Right cardiac atrium (tissue), 5 donors: ENCODE data around the gene NKD2. TPM values are rescaled to one million over a fixed set of nuclear protein-coding genes. Genes with fewer than 3 reads are reported as not detected.

Experiments
- ATAC-seq, 2 donors: fragments of 200-7000 bp; cut with Tn5 transposase; one replicate each; pipeline versions ENCODE4 v1.8.0 to v1.9.1; 2020; ENCODE audit warnings: moderate library complexity in 2 of 2, mild to moderate bottlenecking in 1 of 2
- DNase-seq, 3 donors: peaks; one replicate each; pipeline ENCODE4 v3.0.0-alpha.2; 2020
- H3K27ac ChIP-seq: one replicate; pipeline ENCODE4 v1.5.1; 2013; ENCODE audit warnings: mild to moderate bottlenecking, low read length, control low read depth, moderate library complexity
- H3K27me3 ChIP-seq: one replicate; pipeline ENCODE4 v1.6.1; 2013; ENCODE audit not compliant: control insufficient read depth, insufficient read depth
- H3K4me1 ChIP-seq: one replicate; pipeline ENCODE4 v1.6.1; 2013; ENCODE audit warnings: low read length; ENCODE audit not compliant: control insufficient read depth, insufficient read depth
- H3K4me3 ChIP-seq: one replicate; pipeline ENCODE4 v1.5.1; 2013; ENCODE audit warnings: low read length, control low read depth
- H3K9me3 ChIP-seq: one replicate; pipeline ENCODE4 v1.6.1; 2013; ENCODE audit warnings: low read length; ENCODE audit not compliant: control insufficient read depth
- WGBS: extraction: QIAGEN DNeasy Blood & Tissue Kit; methylation state at CpG from one replicate; pipeline ENCODE4 v1.1.7; 2013; 5-methylcytosine and 5-hydroxymethylcytosine counted together
- intact Hi-C, 4 donors: fragments of 100-400 bp; cut with DNase I; formaldehyde crosslinking; loops; one replicate each; pipeline versions ENCODE4 v1.11.0 to v1.14.0; 2022 to 2023
- long read RNA-seq, 4 donors: library from polyadenylated mRNA; unstranded; transcript quantifications; one replicate each; pipeline ENCODE4 v2.0.0, GENCODE V29; 2020 to 2021
- polyA plus RNA-seq: library from polyadenylated mRNA; stranded (reverse); fragments of 200-250 nt; gene quantifications from one replicate; pipeline ENCODE4 v1.2.3, GENCODE V29; 2013
- total RNA-seq, 4 donors: library from RNA; stranded (reverse); fragmentation: NEBNext Ultra II Directional; extraction: Animal tissue kit (Norgen Biotek cat#: 25700); gene quantifications; one replicate each; pipeline ENCODE4 v1.2.1, GENCODE V29; 2021
- donor health status: healthy with polysubstance abuse.
- donor health status: DM: no; HTN: yes; CAD: no.
- donor health status: DM: no; HTN: no; CAD: no.
- donor health status: DM: no; HTN: yes; CAD: no; lungs with severe emphysema.
- donor health status: DM: yes; HTN: yes; CAD: no.

The NKD2 gene
- total RNA-seq (1 to 10 TPM; 1.9 to 8.6 (median 3.1) TPM), polyA plus RNA-seq (2.6 TPM)
- long read RNA-seq, donor 1, partial matches to known transcripts = 2 of 2 reads
- long read RNA-seq, donor 1, other reads (novel, unspliced or antisense) = 0 of 2 reads
- long read RNA-seq, donor 2, partial matches to known transcripts = 0 of 2 reads
- long read RNA-seq, donor 2, other reads (novel, unspliced or antisense) = 2 of 2 reads
- long read RNA-seq, donor 3, partial matches to known transcripts = 0 of 4 reads
- long read RNA-seq, donor 3, other reads (novel, unspliced or antisense) = 1 of 4 reads
- long read RNA-seq, donor 4, partial matches to known transcripts = 1 of 1 reads
- long read RNA-seq, donor 4, other reads (novel, unspliced or antisense) = 0 of 1 reads

GRCh38 chr5:1008451-1009358 is at the start of gene NKD2:
TSS of gene NKD2 (plus strand) at chr5:1008802. CDS start at chr5:1009058, 256 bp downstream.
- Histone ChIP-seq H3K9me3 (no peaks in the 10 kb centered on the region), H3K4me3 (peak within 1 kb of the TSS; percentile 78), H3K27me3 (no peaks in the 10 kb centered on the region), H3K4me1 (peaks cover 3% of the 10 kb centered on the region), H3K27ac (no peak within 1 kb of the TSS)
- ATAC-seq (peak; percentile 9 to 24), DNase-seq (peak; percentile 44 to 80 (median 80))
- intact Hi-C loops = loop anchor here in 3 of 4 donors (5.0 to 10.0 kb wide), 3 partner anchors 126 to 136 kb away; no protein-coding TSS in a partner anchor
- 3% methylated on average over 107 of the region's 108 CpGs for WGBS

- ATAC-seq (no peak), DNase-seq (peak in 2 of 3 donors; percentile 36 to 53)
- Histone ChIP-seq H3K4me3 (no peak overlapping the region), H3K4me1 (peaks cover 4% of the 10 kb centered on the region), H3K9me3 (no peaks in the 10 kb centered on the region), H3K27me3 (no peaks in the 10 kb centered on the region), H3K27ac (no peak overlapping the region)
- 89% methylated on average over 47 of the region's 47 CpGs for WGBS
- intact Hi-C loops = no loop called here
Observed at GRCh38 chr5:959581-960531, 48.7 kb upstream of the NKD2 start.

- ATAC-seq = no peak
- H3K27ac ChIP-seq = no peak overlapping the region
- H3K27me3 ChIP-seq = no peaks in the 10 kb centered on the region
- H3K4me3 ChIP-seq = no peak overlapping the region
- intact Hi-C loops = no loop called here
- peak in 2 of 3 donors; percentile 47 to 66 for DNase-seq
- WGBS = 67% methylated on average over 7 of the region's 7 CpGs
- no peaks in the 10 kb centered on the region for H3K9me3 ChIP-seq
- peaks cover 4% of the 10 kb centered on the region for H3K4me1 ChIP-seq
Observed at GRCh38 chr5:960551-960950, 48.1 kb upstream of the NKD2 start.

- H3K4me1 ChIP-seq = peaks cover 4% of the 10 kb centered on the region
- H3K4me3 ChIP-seq = no peak overlapping the region
- 65% methylated on average over 27 of the region's 27 CpGs for WGBS
- intact Hi-C loops = no loop called here
- no peaks in the 10 kb centered on the region for H3K27me3 ChIP-seq
- no peaks in the 10 kb centered on the region for H3K9me3 ChIP-seq
- peak in 2 of 3 donors; percentile 57 to 64 for DNase-seq
- no peak for ATAC-seq
- H3K27ac ChIP-seq = no peak overlapping the region
Observed at GRCh38 chr5:961002-961710, 47.4 kb upstream of the NKD2 start.

- Histone ChIP-seq H3K27me3 (no peaks in the 10 kb centered on the region), H3K9me3 (no peaks in the 10 kb centered on the region), H3K4me1 (peaks cover 4% of the 10 kb centered on the region), H3K4me3 (no peak overlapping the region), H3K27ac (no peak overlapping the region)
- peak in 2 of 3 donors; percentile 32 to 53 for DNase-seq
- ATAC-seq = no peak
- intact Hi-C loops = no loop called here
- 94% methylated on average over 24 of the region's 24 CpGs for WGBS
Observed at GRCh38 chr5:961711-962240, 46.8 kb upstream of the NKD2 start.

- Histone ChIP-seq H3K9me3 (no peaks in the 10 kb centered on the region), H3K27me3 (no peaks in the 10 kb centered on the region), H3K27ac (no peak overlapping the region), H3K4me1 (peaks cover 2% of the 10 kb centered on the region), H3K4me3 (no peak overlapping the region)
- intact Hi-C loops = no loop called here
- WGBS = 88% methylated on average over 15 of the region's 15 CpGs
- no peak for ATAC-seq
- peak in 1 of 3 donors; percentile 57 for DNase-seq
Observed at GRCh38 chr5:962386-962785, 46.2 kb upstream of the NKD2 start.

GRCh38 chr5:962801-963200 is 45.8 kb upstream of the NKD2 start:
- 94% methylated on average over 12 of the region's 12 CpGs for WGBS
- DNase-seq (peak in 1 of 3 donors; percentile 38), ATAC-seq (no peak)
- Histone ChIP-seq H3K9me3 (no peaks in the 10 kb centered on the region), H3K27ac (no peak overlapping the region), H3K4me1 (peaks cover 2% of the 10 kb centered on the region), H3K4me3 (no peak overlapping the region), H3K27me3 (no peaks in the 10 kb centered on the region)
- intact Hi-C loops = no loop called here

- ATAC-seq (no peak), DNase-seq (no peak)
- no peak overlapping the region for H3K4me3 ChIP-seq
- no peaks in the 10 kb centered on the region for H3K9me3 ChIP-seq
- WGBS = 64% methylated on average over 10 of the region's 10 CpGs
- H3K4me1 ChIP-seq = peaks cover 2% of the 10 kb centered on the region
- no peaks in the 10 kb centered on the region for H3K27me3 ChIP-seq
- H3K27ac ChIP-seq = no peak overlapping the region
- intact Hi-C loops = no loop called here
Observed at GRCh38 chr5:963310-963672, 45.3 kb upstream of the NKD2 start.

GRCh38 chr5:963673-964531 is 44.7 kb upstream of the NKD2 start:
- H3K27ac ChIP-seq = no peak overlapping the region
- WGBS = 49% methylated on average over 31 of the region's 31 CpGs
- intact Hi-C loops = no loop called here
- H3K4me1 ChIP-seq = peaks cover 2% of the 10 kb centered on the region
- no peaks in the 10 kb centered on the region for H3K27me3 ChIP-seq
- ATAC-seq (peak; percentile 37 to 75), DNase-seq (peak; percentile 72 to 80 (median 75))
- H3K4me3 ChIP-seq = no peak overlapping the region
- no peaks in the 10 kb centered on the region for H3K9me3 ChIP-seq
